ENCODE measurements around the gene SLC22A17. TPM values are rescaled to one million over a fixed set of nuclear protein-coding genes. Genes with fewer than 3 reads are reported as not detected.

The SLC22A17 gene
- total and polyA plus RNA-seq, 2 of the 8 experiments (the other 6 are each of a cell fraction or from before 2014, with no cell fraction given), result 43.0 to 49.0 TPM

- no peak overlapping the region for H3K27ac ChIP-seq (ENCODE audit: low read depth, low read length)
- H2AFZ ChIP-seq (ENCODE audit: low read length), result no peak overlapping the region
- H4K8ac ChIP-seq (ENCODE audit: extremely low read depth, insufficient read depth, low read length), result peak overlapping the region; percentile 4; the same call in 1 of the 2 replicates
- 82% methylated on average over 21 of the region's 21 CpGs; no CpG with 5 or more reads in 1 of the 2 experiments for WGBS, 2 experiments (ENCODE audit: extremely low coverage in 1 of 2, insufficient coverage in 1 of 2, insufficient read length in 1 of 2, insufficient replicate concordance in 2 of 2, low coverage in 1 of 2, low lambda C conversion rate in 2 of 2, missing lambda C conversion rate in 1 of 2)
- ChIA-PET POLR2A (ENCODE audit: partially characterized antibody) (interaction anchor here (0.7 to 3.3 kb wide), 8 partner anchors 9 to 342 kb away, joined by 3 to 19 read pairs (median 4); partner anchors contain the start of gene PABPN1), CTCF (ENCODE audit: partially characterized antibody) (interaction anchor here (0.7 to 15.0 kb wide), 18 partner anchors 13 to 184 kb away, joined by 3 to 333 read pairs (median 4); partner anchors contain the start of genes EFS and SLC22A17)
- no peak overlapping the region for H4K5ac ChIP-seq (ENCODE audit: insufficient read length, low read depth, low read length)
- peaks cover 0 to 23% (median 11%) of the 10 kb centered on the region in 4 experiments; a peak in 6 of 7 replicates for H3K27me3 ChIP-seq (replicated peaks in 1 of 4; ENCODE audit: control insufficient read depth in 3 of 4, extremely low read depth in 1 of 4, insufficient read depth in 3 of 4, low read length in 3 of 4)
- H2BK12ac ChIP-seq (ENCODE audit: low read depth, low read length), result no peak overlapping the region
- DNase-seq (ENCODE audit: low read depth in 1 of 2, low spot score in 2 of 2) (no peak), FAIRE-seq (no peak)
- H3K4me3 ChIP-seq (ENCODE audit: extremely low read depth in 1 of 4, insufficient read depth in 2 of 4, low read depth in 3 of 4, low read length in 4 of 4), result no peak overlapping the region
- H2BK15ac ChIP-seq (ENCODE audit: low read length), result no peak overlapping the region
- H4K91ac ChIP-seq (replicated peaks; ENCODE audit: insufficient read length, low read length), result no peak overlapping the region
- H3K23me2 ChIP-seq (ENCODE audit: low read depth, low read length), result no peaks in the 10 kb centered on the region
- no peaks in the 10 kb centered on the region for H3K79me2 ChIP-seq (ENCODE audit: control insufficient read depth in 1 of 2, insufficient read depth in 2 of 2, low read length in 2 of 2)
- no peak overlapping the region for H3K23ac ChIP-seq (ENCODE audit: insufficient read length)
- no peak overlapping the region for H3K4me2 ChIP-seq (ENCODE audit: insufficient read depth in 1 of 2, low read depth in 2 of 2, low read length in 2 of 2)
- no peak overlapping the region for H2BK5ac ChIP-seq (ENCODE audit: low read depth, low read length)
- no peak overlapping the region for H2BK20ac ChIP-seq (ENCODE audit: low read length)
- no peaks in the 10 kb centered on the region for H4K20me1 ChIP-seq (replicated peaks in 1 of 2; ENCODE audit: control insufficient read depth in 1 of 2, insufficient read depth in 2 of 2, low read length in 2 of 2)
- no peak overlapping the region for H3K9ac ChIP-seq (replicated peaks in 1 of 4; ENCODE audit: extremely low read depth in 1 of 4, low read depth in 3 of 4, low read length in 3 of 4)
- no peak overlapping the region for H3K56ac ChIP-seq (replicated peaks; ENCODE audit: insufficient read length, low read depth, low read length)
- no peaks in the 10 kb centered on the region for H3K36me3 ChIP-seq (ENCODE audit: control insufficient read depth in 2 of 4, insufficient read depth in 4 of 4, low read length in 3 of 4)
- H2BK120ac ChIP-seq (replicated peaks; ENCODE audit: low read depth, low read length), result no peak overlapping the region
- no peaks in the 10 kb centered on the region for H3K9me3 ChIP-seq (ENCODE audit: insufficient read depth in 2 of 2, low read depth in 1 of 2, low read length in 1 of 2)
- no peak overlapping the region for H3K14ac ChIP-seq (ENCODE audit: insufficient read length)
- TF ChIP-seq EZH2 (IDR thresholded peaks at IDR 0.05; ENCODE audit: low read depth, low read length, severe bottlenecking) (no peak), SIX5 (IDR thresholded peaks at IDR 0.05; ENCODE audit: low read depth, low read length) (no peak)
- H3K79me1 ChIP-seq (ENCODE audit: low read depth, low read length), result no peaks in the 10 kb centered on the region
- H3K4ac ChIP-seq (replicated peaks; ENCODE audit: insufficient read length, low read depth, low read length), result no peak overlapping the region
- H2AK5ac ChIP-seq (ENCODE audit: low read depth, low read length), result no peak overlapping the region
- no peak overlapping the region for H3K18ac ChIP-seq (ENCODE audit: extremely low read depth, low read length)
- H3K4me1 ChIP-seq (replicated peaks in 1 of 4; ENCODE audit: control insufficient read depth in 3 of 4, insufficient read depth in 4 of 4, low read length in 3 of 4), result peaks cover 0 to 12% (median 4%) of the 10 kb centered on the region in 4 experiments; a peak in 3 of 7 replicates
These were observed 23.0 kb upstream of the SLC22A17 start for GRCh38 chr14:23375527-23376251.

All from H1 (cell line).